ENCODE measurements around the gene PCED1A.
"Not testable (repeated sequence)": the region's sequence is repeated elsewhere in the genome, so short reads cannot be mapped to it uniquely, and the experiment has no call there.

Gene PCED1A

DNA sequence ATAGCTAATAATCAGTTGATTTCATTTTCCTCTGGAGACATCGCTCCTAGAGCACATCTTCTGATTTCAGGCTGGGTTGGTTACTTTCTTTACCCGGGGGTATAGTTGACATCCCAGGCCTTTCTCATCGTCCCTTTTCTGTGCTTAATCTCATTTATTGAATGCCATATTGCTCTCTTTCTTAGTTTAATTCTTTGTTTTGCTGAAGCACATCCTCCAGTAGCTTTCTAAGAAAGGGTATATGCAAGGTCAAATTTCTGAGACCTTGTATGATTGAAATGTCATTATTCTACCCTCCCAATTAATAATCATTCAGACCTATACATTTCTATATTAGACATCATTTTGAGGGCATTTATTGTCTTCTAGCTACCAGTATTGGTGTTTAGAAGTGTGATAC, 28.3 kb downstream of the PCED1A start:
- H3K4me2 ChIP-seq (ENCODE audit: low read length): no peak overlapping the region
- no peaks in the 10 kb centered on the region for H3K4me1 ChIP-seq (ENCODE audit: control insufficient read depth, low read length)
- TF ChIP-seq CTCF (IDR thresholded peaks at IDR 0.05; ENCODE audit: low read depth, low read length, poor library complexity, severe bottlenecking) (no peak), EZH2phosphoT487 (IDR thresholded peaks at IDR 0.05; ENCODE audit: borderline replicate concordance, low read length) (no peak)
- H3K27ac ChIP-seq (ENCODE audit: low read depth, low read length): no peak overlapping the region
- H3K79me2 ChIP-seq (ENCODE audit: control insufficient read depth, low read length): no peaks in the 10 kb centered on the region
- H4K20me1 ChIP-seq (ENCODE audit: control insufficient read depth, insufficient read depth, low read depth, low read length): no peaks in the 10 kb centered on the region
- no peaks in the 10 kb centered on the region for H3K9me3 ChIP-seq (ENCODE audit: control insufficient read depth, insufficient read depth, low read length)
- H3K4me3 ChIP-seq (ENCODE audit: low read length): no peak overlapping the region
- no peaks in the 10 kb centered on the region for H3K9me2 ChIP-seq (replicated peaks; ENCODE audit: control insufficient read depth, low read length)
- H3K27me3 ChIP-seq (ENCODE audit: control insufficient read depth, low read length): no peaks in the 10 kb centered on the region
- H3K36me3 ChIP-seq (ENCODE audit: control insufficient read depth, low read length): no peaks in the 10 kb centered on the region
- H3F3A ChIP-seq (ENCODE audit: control insufficient read depth, insufficient read depth): no peaks in the 10 kb centered on the region

DNA sequence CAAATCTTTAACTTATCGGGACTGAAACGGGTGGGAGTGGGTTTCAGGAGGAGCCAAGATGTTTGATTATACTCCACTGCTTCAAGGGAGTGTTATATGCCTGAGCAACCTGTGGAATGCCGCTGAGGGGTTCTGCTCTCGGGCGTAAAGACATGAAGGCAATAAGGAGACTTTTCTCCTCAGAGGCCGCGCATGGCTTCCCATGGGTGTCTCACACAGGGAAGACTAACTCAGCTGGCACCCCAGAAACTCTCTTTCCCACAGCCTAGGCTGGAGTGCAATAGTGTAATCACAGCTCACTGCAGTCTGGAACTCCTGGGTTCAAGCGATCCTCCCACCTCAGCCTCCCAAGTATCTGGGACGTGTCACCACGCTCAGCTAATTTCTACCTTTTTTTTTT, 30.8 kb downstream of the PCED1A start:
- TF ChIP-seq EZH2phosphoT487 (IDR thresholded peaks at IDR 0.05; ENCODE audit: borderline replicate concordance, low read length) (no peak), CTCF (IDR thresholded peaks at IDR 0.05; ENCODE audit: low read depth, low read length, poor library complexity, severe bottlenecking) (no peak)
- no peaks in the 10 kb centered on the region for H3K27me3 ChIP-seq (ENCODE audit: control insufficient read depth, low read length)

GRCh38 chr20:2807929-2808328, 32.5 kb downstream of the PCED1A start:
- H3F3A ChIP-seq (ENCODE audit: control insufficient read depth, insufficient read depth); H3K36me3 ChIP-seq (ENCODE audit: control insufficient read depth, low read length); H4K20me1 ChIP-seq (ENCODE audit: control insufficient read depth, insufficient read depth, low read depth, low read length); H3K9me2 ChIP-seq (replicated peaks; ENCODE audit: control insufficient read depth, low read length); H3K4me2 ChIP-seq (ENCODE audit: low read length); H3K27ac ChIP-seq (ENCODE audit: low read depth, low read length); H3K4me1 ChIP-seq (ENCODE audit: control insufficient read depth, low read length); H3K27me3 ChIP-seq (ENCODE audit: control insufficient read depth, low read length); H3K79me2 ChIP-seq (ENCODE audit: control insufficient read depth, low read length); H3K4me3 ChIP-seq (ENCODE audit: low read length); H3K9me3 ChIP-seq (ENCODE audit: control insufficient read depth, insufficient read depth, low read length): not testable (repeated sequence)

More for the DNA sequence above, 30.8 kb downstream of the PCED1A start:
- Histone ChIP-seq H3K4me1 (ENCODE audit: control insufficient read depth, low read length) (no peaks in the 10 kb centered on the region), H3K4me2 (ENCODE audit: low read length) (no peak overlapping the region), H3F3A (ENCODE audit: control insufficient read depth, insufficient read depth) (no peaks in the 10 kb centered on the region), H4K20me1 (ENCODE audit: control insufficient read depth, insufficient read depth, low read depth, low read length) (no peaks in the 10 kb centered on the region), H3K9me3 (ENCODE audit: control insufficient read depth, insufficient read depth, low read length) (no peaks in the 10 kb centered on the region), H3K79me2 (ENCODE audit: control insufficient read depth, low read length) (no peaks in the 10 kb centered on the region), H3K36me3 (ENCODE audit: control insufficient read depth, low read length) (no peaks in the 10 kb centered on the region), H3K27ac (ENCODE audit: low read depth, low read length) (no peak overlapping the region), H3K4me3 (ENCODE audit: low read length) (no peak overlapping the region), H3K9me2 (replicated peaks; ENCODE audit: control insufficient read depth, low read length) (no peaks in the 10 kb centered on the region)

DNA sequence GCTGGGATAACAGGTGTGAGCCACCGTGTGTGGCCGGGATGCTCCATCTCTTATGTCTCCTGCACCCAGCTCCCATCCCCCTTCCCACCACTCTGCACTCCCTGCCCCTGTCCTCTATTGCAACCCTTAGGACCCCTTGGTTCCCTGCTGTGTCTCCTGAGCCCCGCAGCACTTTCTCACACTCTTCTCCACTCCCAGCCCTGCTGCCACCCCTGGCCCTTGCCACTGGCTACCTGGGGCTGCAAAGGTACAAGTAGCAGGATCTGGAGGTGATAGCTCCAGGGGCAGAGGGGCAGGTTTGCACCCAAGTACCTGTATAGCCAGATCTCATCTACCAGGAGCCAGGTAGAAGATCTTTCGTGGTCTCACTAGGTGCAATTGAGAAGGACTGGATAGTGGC, 33.4 kb downstream of the PCED1A start:
- no peaks in the 10 kb centered on the region for H3K27me3 ChIP-seq (ENCODE audit: control insufficient read depth, low read length)
- H3K9me2 ChIP-seq (replicated peaks; ENCODE audit: control insufficient read depth, low read length): no peaks in the 10 kb centered on the region

More for the DNA sequence above, 33.4 kb downstream of the PCED1A start:
- H3K4me2 ChIP-seq (ENCODE audit: low read length): no peak overlapping the region
- no peaks in the 10 kb centered on the region for H3K79me2 ChIP-seq (ENCODE audit: control insufficient read depth, low read length)
- H4K20me1 ChIP-seq (ENCODE audit: control insufficient read depth, insufficient read depth, low read depth, low read length): no peaks in the 10 kb centered on the region
- H3F3A ChIP-seq (ENCODE audit: control insufficient read depth, insufficient read depth): no peaks in the 10 kb centered on the region
- H3K27ac ChIP-seq (ENCODE audit: low read depth, low read length): no peak overlapping the region
- H3K9me3 ChIP-seq (ENCODE audit: control insufficient read depth, insufficient read depth, low read length): no peaks in the 10 kb centered on the region
- no peak for TF ChIP-seq CTCF (IDR thresholded peaks at IDR 0.05; ENCODE audit: low read depth, low read length, poor library complexity, severe bottlenecking)
- TF ChIP-seq EZH2phosphoT487 (IDR thresholded peaks at IDR 0.05; ENCODE audit: borderline replicate concordance, low read length): no peak
- no peak overlapping the region for H3K4me3 ChIP-seq (ENCODE audit: low read length)
- no peaks in the 10 kb centered on the region for H3K36me3 ChIP-seq (ENCODE audit: control insufficient read depth, low read length)
- H3K4me1 ChIP-seq (ENCODE audit: control insufficient read depth, low read length): no peaks in the 10 kb centered on the region

Data from DOHH2 (cell line).